DOHH2 (cell line): Measurements from ENCODE around the gene SAC3D1.

Experiments
- CTCF ChIP-seq: fragments of 200-600 bp; sonication (generic); IDR thresholded peaks from one replicate; pipeline ENCODE4 v1.5.1; 2014; ENCODE audit warnings: antibody characterized with exemption, mild to moderate bottlenecking, low read depth, low read length; ENCODE audit not compliant: poor library complexity, severe bottlenecking
- EZH2phosphoT487 ChIP-seq: fragments of 200-600 bp; sonication (generic); IDR thresholded peaks from 2 replicates; pipeline ENCODE4 v1.6.1; 2017; ENCODE audit warnings: borderline replicate concordance, mild to moderate bottlenecking, antibody characterized with exemption, low read length, moderate library complexity, mixed read lengths

GRCh38 chr11:65013888-65014725 is 26.9 kb upstream of the SAC3D1 start, which contains the start of gene ARL2:
- peak; percentile 69 for TF ChIP-seq CTCF
- TF ChIP-seq EZH2phosphoT487: no peak
